ENCODE data around the gene LEF1. TPM values are rescaled to one million over a fixed set of nuclear protein-coding genes. Genes with fewer than 3 reads are reported as not detected.

The LEF1 gene
- total and polyA plus RNA-seq, 11 donors: 0.08 to 3.0 (median 0.91) TPM; not detected in 1

DNA sequence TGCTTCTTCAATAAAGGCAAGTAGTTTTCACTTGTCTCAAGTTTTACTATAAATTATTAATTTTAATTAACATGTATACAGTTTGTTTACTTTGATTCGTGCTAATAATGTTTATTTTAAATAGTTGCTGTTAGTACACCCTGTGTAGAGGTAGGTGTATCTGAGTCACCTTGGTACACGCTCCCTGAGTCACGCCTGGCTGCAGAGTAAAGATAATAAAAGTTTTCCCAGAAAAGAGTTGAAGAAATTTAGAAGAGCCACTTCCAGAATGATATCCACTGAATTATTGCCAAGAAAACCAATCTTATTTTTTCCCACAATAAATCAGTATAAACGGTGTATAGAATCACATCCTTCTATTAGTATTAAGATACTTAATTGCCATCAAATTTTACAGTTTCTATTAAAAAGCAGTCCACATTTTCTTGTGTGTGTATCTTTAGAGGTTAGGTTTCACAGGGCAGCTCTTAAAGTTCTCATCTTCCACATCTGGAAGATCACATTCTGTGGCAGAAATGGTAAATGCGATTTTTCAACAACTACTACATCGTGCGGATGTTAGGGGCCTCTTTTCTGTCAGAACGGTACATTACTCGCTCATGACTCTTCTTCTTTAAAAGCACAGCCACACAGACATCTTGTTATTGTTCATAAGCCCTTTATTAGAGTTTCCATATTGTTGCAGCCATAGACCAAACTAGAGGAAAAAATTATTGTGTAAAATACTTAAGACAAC is 123.6 kb downstream of the LEF1 start:
- DNase-seq (no peak), ATAC-seq (no peak)
- WGBS, 4 donors: 86 to 91% (median 88%) methylated on average over 9 of the region's 9 CpGs
- Histone ChIP-seq H3K4me1 (peaks cover 0 to 12% (median 2%) of the 10 kb centered on the region in 12 donors), H3K27me3 (no peaks in the 10 kb centered on the region), H3K4me3 (no peak overlapping the region), H3K36me3 (no peaks in the 10 kb centered on the region), H3K27ac (no peak overlapping the region), H3K9me3 (no peaks in the 10 kb centered on the region)
- TF ChIP-seq, protein P1, sequence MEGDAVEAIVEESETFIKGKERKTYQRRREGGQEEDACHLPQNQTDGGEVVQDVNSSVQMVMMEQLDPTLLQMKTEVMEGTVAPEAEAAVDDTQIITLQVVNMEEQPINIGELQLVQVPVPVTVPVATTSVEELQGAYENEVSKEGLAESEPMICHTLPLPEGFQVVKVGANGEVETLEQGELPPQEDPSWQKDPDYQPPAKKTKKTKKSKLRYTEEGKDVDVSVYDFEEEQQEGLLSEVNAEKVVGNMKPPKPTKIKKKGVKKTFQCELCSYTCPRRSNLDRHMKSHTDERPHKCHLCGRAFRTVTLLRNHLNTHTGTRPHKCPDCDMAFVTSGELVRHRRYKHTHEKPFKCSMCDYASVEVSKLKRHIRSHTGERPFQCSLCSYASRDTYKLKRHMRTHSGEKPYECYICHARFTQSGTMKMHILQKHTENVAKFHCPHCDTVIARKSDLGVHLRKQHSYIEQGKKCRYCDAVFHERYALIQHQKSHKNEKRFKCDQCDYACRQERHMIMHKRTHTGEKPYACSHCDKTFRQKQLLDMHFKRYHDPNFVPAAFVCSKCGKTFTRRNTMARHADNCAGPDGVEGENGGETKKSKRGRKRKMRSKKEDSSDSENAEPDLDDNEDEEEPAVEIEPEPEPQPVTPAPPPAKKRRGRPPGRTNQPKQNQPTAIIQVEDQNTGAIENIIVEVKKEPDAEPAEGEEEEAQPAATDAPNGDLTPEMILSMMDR (IDR thresholded peaks at IDR 0.05): no peak
- TF ChIP-seq POLR2A (IDR thresholded peaks at IDR 0.05): no peak
- intact Hi-C loops (cut with DNase I): no loop called here

DNA sequence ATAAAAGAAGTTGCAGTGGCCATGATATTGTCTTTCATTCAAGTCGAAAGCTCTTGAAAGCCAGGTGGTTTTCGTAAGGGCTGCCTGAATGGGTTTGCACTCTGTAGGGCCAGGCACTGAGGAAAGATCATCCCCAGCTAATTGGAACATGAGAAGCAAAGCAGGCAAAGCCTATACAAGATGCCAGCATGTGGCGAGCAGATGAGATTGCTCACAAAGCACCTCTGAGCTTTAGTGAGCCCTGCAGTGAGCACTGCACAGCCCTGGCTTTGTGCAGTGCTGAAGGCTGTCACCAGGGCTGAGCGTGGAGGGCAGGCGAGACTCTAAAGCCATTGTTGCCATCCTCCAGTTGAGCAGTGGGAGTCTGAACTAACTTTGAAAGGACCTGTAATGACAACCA is 125.2 kb downstream of the LEF1 start:
- Histone ChIP-seq H3K27me3 (no peaks in the 10 kb centered on the region), H3K36me3 (no peaks in the 10 kb centered on the region), H3K9me3 (no peaks in the 10 kb centered on the region), H3K4me1 (peaks cover 0 to 12% (median 0%) of the 10 kb centered on the region in 12 donors), H3K4me3 (no peak overlapping the region), H3K27ac (no peak overlapping the region)
- intact Hi-C loops (cut with DNase I): no loop called here
- ATAC-seq (no peak), DNase-seq (no peak)
- WGBS, 4 donors: 79 to 87% (median 84%) methylated on average over 5 of the region's 5 CpGs
- TF ChIP-seq, protein P1 (IDR thresholded peaks at IDR 0.05): no peak
- no peak for TF ChIP-seq POLR2A (IDR thresholded peaks at IDR 0.05)

DNA sequence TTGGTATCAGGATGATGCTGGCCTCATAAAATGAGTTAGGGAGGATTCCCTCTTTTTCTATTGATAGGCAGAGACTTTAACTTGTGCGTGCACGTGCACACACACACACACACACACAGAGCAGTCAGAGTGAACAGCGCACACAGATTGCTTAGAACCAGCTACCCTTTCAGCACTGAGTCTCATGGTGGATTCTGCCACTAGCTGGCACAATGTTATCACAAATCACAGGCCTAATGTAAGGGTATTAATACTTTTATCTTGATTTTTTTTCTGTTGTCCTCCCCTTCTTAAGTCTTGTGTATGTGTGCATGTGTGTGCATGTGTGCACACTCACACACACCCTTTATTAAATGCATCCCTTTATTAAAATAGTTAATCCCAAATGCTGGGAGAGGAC is 125.8 kb downstream of the LEF1 start:
- no peak overlapping the region for H3K27ac ChIP-seq
- WGBS, 4 donors: 87 to 93% (median 89%) methylated on average over 3 of the region's 3 CpGs
- no peaks in the 10 kb centered on the region for H3K9me3 ChIP-seq
- intact Hi-C loops (cut with DNase I): no loop called here
- no peaks in the 10 kb centered on the region for H3K36me3 ChIP-seq
- DNase-seq (no peak), ATAC-seq (no peak)
- no peaks in the 10 kb centered on the region for H3K27me3 ChIP-seq
- TF ChIP-seq, protein P1 (IDR thresholded peaks at IDR 0.05): no peak
- TF ChIP-seq POLR2A (IDR thresholded peaks at IDR 0.05): no peak
- H3K4me1 ChIP-seq: peaks cover 0 to 12% (median 0%) of the 10 kb centered on the region in 12 donors
- no peak overlapping the region for H3K4me3 ChIP-seq

DNA sequence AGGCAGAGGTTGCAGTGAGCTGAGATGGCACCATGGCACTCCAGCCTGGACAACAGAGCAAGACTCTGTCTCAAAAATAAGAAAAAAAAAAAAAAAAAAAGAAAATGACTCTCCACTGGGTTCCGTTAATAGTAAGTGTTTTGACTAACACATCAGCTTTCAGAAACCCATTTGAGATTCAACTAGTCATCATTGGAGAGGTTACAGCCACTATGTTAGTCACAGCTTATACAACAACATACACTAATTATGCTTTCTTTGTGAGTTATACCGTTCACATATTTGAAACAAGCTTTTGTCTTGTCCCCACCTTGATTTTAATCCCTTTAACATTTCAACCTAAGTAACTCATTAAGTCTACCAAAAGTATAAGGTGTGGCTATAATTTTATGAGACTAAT is 130.8 kb downstream of the LEF1 start:
- H3K27ac ChIP-seq: no peak overlapping the region
- peaks cover 0 to 37% (median 29%) of the 10 kb centered on the region in 9 donors for H3K36me3 ChIP-seq
- no peak for DNase-seq
- ATAC-seq: no peak
- intact Hi-C loops (cut with DNase I): no loop called here
- H3K9me3 ChIP-seq: no peaks in the 10 kb centered on the region
- no peaks in the 10 kb centered on the region for H3K27me3 ChIP-seq
- TF ChIP-seq POLR2A (IDR thresholded peaks at IDR 0.05): no peak
- TF ChIP-seq, protein P1 (IDR thresholded peaks at IDR 0.05): no peak
- H3K4me1 ChIP-seq: peaks cover 0 to 4% (median 0%) of the 10 kb centered on the region in 12 donors
- WGBS, 4 donors: 90 to 96% (median 92%) methylated on average over 2 of the region's 2 CpGs
- no peak overlapping the region for H3K4me3 ChIP-seq

Data from heart left ventricle (tissue), 16 donors.